Sciatic nerve (tissue), 2 donors: ENCODE data around the gene BLVRA. TPM values are rescaled to one million over a fixed set of nuclear protein-coding genes. Genes with fewer than 3 reads are reported as not detected.
"Not testable (repeated sequence)": the region's sequence is repeated elsewhere in the genome, so short reads cannot be mapped to it uniquely, and the experiment has no call there.

Experiments used
- ATAC-seq: fragments of 200-7000 bp; cut with Tn5 transposase; one replicate; pipeline ENCODE4 v1.9.1; 2020; ENCODE audit warnings: mild to moderate bottlenecking, moderate library complexity
- DNase-seq: peaks from one replicate; pipeline ENCODE4 v3.0.0-alpha.2; 2020; ENCODE audit warnings: low spot score
- intact Hi-C: fragments of 100-400 bp; cut with DNase I; formaldehyde crosslinking; loops from one replicate; pipeline ENCODE4 v1.14.2; 2022
- total RNA-seq: library from RNA; stranded (reverse); fragmentation: NEBNext Ultra II Directional; extraction: Animal tissue kit (Norgen Biotek cat#: 25700); gene quantifications from one replicate; pipeline ENCODE4 v1.2.1, GENCODE V29; 2021
- donor health status: DM: no; HTN: no; CAD: no.
- donor health status: DM: no; HTN: no; CAD: no.

Gene BLVRA
- total RNA-seq, 1 donor from 2014 or later: 64.4 TPM

DNA sequence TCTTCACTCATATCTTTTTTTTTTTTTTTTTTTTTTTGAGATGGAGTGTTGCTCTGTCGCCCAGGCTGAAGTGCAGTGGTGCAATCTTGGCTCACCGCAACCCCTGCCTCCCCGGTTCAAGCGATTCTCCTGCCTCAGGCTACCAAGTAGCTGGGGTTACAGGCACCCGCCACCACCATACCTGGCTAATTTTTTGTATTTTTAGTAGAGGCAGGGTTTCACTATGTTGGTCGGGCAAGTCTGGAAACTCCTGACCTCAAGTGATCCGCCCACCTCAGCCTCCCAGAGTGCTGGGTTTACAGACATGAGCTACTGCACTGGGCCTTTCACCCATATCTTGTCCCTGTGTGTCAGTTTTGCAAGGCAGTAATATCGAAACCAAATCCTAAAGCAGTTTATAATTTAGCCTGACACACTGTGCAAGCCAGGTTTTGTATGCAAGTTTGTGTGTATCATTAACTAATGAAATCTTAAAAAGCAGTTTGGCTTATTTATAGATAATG is 26.2 kb downstream of the BLVRA start:
- DNase-seq, intact Hi-C loops: not testable (repeated sequence)
- peak; percentile 35 for ATAC-seq

DNA sequence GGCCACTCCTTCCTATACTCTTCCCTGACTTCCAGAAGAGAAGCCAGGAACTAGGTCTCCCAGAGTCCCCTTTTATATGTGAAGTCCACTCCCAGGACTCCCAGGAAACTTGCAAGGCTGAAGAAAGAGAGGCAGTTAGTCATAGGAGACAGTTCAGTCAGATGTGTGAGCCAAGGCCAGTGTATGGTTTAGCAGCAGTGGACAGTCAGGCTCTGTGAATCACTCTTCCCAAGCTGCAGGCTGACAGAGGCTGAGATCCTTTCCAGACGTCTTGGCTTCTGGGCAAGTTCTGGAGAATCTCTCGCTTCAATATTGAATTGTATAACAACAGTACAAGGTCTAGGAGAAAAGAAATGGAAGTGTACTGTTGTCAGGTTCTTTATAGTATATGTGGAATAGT is 26.9 kb downstream of the BLVRA start:
- DNase-seq: no peak
- intact Hi-C loops: no loop called here
- peak; percentile 58 for ATAC-seq

DNA sequence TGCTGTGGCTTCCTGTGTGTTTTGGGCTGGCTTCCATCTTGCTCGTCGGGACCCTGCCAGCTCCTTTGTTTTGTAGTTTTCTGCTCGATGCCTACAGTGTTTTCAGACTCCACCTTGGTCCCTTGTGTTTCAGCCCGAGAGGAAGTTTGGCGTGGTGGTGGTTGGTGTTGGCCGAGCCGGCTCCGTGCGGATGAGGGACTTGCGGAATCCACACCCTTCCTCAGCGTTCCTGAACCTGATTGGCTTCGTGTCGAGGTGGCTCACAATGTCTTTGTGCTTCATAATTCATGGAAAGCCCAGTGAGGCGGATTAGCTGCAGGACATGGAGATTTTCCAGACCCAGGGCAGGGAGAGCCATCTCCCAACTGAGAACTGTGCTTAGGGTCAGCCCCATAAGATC is 29.3 kb downstream of the BLVRA start:
- intact Hi-C loops: no loop called here
- DNase-seq (no peak), ATAC-seq (no peak)

DNA sequence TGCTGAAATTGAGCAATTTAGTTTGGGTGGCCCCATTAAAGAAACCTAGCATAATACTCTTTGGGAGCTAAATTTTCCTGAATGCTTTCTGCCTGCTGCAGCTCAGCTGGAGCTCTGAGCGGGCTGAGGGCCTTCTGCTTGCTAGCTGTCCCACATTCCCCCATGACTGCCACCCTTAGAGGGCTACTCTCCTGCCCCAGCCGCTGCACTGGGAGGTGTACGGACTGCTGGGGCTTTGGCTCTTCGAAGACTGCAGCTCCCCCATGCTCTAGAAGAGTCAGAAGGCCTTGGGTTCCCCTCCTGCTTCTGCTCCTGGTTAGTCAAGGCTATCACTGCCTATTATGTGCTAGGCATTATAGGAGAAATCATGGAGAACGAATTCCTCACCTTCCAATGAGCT is 31.5 kb downstream of the BLVRA start:
- DNase-seq (no peak), ATAC-seq (no peak)
- intact Hi-C loops: no loop called here

DNA sequence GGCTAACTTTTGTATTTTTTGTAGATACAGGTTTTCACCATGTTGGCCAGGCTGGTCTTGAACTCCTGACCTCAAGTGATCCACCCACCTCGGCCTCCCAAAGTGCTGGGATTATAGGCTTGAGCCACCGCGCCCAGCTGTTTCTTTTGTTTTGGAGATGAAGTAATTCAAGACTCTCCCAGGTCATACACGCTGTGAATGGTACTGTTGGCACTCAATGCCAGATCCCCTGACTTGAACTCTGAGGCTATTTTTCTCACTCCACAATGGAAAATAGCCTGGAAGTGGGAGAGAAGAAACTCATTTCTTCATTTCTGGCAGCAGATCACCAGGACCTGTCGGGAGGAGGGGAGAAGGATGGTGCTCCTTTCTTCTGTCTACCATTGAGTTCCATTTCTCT is 32.4 kb downstream of the BLVRA start:
- no peak for ATAC-seq
- no peak for DNase-seq
- intact Hi-C loops: no loop called here

DNA sequence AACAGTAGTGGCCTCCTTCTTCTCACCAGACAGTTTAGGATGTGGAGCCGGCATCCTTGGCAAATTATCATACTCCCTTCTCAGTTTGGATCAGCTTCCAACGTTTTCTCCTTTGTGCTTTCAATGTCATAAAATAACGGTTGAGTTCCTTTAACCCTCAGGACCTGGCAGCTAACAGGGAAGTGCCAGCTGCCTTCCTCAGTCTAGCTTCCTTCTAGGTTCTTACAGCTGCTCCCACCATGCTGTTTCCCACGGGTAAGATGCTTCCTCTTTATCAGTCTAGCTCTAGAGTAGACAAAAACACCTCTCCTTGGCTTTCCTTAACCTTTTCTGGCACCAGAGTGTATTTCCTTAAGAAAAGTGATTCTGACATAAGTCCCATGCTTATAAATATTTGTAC is 33.2 kb downstream of the BLVRA start:
- intact Hi-C loops: no loop called here
- DNase-seq (no peak), ATAC-seq (no peak)

DNA sequence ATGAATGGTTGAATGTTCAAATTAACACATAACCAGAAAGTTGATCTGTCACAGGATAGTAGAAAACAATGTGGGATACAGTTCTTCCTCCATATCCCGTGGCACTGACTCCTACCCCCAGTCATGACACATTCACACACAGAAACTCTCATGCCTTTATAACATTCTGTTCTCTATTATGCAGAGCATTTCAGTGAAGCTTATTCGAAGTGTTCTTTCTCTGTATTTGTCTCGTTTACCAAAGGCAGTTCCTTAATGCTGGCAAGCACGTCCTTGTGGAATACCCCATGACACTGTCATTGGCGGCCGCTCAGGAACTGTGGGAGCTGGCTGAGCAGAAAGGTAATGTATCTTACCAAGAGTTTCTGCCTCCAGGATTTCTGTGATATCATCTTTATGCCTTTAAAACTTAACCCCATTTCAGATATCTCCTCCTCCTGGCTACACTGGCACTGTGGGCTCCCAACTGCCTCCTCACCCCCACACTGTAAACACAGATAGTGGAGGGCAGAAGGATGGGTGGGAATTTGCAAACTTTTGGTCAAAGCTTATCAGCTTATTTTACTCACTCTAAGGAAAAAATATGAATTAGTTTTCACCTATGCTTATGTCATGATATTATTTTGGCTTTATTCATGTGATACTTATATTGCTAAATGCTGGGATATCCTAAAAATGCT is 34.1 kb downstream of the BLVRA start:
- intact Hi-C loops: no loop called here
- ATAC-seq (no peak), DNase-seq (no peak)

DNA sequence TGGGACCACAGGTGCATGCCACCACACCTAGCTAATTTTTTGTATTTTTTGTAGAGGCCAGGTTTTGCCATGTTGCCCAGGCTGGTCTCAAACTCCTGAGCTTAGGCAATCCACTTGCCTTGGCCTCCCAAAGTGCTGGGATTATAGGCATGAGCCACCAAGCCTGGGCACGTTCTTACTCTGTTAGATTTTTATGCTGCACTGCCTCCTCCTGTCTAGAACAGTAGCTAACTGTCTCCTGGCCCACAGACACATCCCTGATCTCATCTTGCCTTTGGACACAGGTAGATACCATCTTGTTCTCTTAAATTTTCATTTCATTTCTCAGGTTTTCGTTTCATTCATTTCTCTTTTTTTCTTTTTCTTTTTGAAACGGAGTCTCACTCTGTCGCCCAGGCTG is 41.1 kb downstream of the BLVRA start:
- ATAC-seq (no peak), DNase-seq (no peak)
- intact Hi-C loops: no loop called here

DNA sequence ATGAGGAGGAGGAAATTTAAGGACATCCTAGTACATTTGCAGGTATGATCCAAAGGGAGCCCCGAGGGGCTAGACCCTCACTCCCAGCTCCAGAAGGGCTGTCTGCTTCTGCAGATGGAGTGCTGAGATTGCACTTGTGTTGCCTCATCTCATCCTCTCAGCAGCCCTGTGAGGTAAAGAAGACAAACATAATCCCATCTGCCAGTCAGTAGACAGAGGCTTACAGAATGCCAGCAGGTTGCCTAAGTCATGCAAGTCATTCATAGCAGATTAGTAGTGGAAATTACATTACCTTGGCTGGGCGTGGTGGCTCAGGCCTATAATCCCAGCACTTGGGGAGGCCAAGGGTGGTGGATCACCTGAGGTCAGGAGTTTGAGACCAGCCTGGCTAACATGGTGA is 45.4 kb downstream of the BLVRA start:
- DNase-seq: no peak

DNA sequence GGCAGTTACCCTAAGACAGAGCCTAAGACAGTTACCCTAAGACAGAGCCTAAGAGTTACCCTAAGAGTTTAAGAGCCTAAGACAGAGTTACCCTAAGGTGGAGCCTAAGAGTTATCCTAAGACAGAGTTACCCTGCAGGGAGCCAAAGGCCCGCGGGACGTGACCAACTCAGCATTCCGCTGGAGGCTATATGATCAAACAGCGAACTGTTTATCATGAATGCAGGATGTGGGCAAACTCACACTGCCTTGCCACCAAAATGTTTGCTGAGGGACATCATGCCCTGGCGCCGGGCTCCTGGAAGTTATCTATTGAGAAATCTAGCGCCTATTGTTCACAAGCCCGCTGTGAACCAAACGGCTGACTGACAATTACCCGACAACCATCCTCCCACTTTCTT is 49.9 kb downstream of the BLVRA start:
- ATAC-seq (no peak), DNase-seq (no peak)
- intact Hi-C loops: no loop called here

More for the DNA sequence above, 45.4 kb downstream of the BLVRA start:
- no peak for ATAC-seq
- intact Hi-C loops: no loop called here

DNA sequence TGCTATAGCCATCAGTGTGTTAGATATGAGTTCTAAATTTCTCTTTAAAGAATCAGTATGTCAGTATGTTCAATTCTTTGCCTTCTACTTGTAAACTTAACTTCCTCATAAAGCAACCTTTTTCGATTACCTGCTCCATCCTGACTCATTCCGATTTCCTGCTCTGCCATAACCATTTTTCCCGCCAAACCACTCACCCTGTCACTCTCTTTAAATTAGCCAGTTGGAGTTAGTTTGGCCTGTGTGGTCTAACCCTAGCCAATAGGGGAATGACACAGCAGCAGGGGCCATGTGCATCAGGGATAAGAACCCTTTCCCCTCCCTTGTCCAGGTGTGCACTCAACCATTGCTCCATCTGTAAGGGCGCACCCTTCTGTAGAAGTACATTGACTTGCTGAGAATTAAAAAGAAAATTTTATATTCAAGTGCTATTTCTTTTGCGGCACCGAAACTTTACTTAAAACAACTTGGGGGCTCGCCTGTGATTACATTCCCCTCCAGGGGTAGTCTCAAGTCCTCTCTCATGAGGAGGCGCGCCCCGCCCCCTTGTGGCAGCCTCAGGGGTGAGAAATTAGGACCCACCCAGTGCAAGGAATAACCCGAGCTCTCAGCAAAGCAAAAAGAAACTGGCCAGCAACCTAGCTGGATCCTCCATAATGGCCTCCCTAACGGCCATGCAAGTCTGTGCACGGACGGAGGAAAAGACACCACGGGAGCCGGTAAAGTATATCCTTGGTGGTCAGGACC is 51.9 kb downstream of the BLVRA start:
- not testable (repeated sequence) for ATAC-seq, DNase-seq

DNA sequence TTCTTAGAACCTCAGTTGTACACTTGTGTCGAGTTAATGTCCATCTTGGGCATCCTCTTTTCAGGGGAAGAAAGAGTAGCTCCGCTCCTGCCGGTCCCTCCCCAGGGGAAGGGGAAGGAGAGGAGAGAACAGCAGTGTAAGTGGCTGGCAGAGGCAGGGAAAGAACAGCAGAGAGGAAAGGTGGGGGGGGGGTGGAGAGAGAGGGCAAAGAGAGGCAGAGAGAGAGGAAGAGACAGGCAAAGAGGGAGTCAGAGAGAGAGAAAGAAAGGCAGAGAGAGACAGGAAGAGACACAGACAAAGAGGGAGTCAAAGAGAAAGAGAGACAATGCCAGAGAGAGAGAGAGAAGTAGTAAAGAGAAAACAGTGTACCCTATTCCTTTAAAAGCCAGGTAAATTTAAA is 56.9 kb downstream of the BLVRA start:
- no peak for DNase-seq

More for the DNA sequence above, 51.9 kb downstream of the BLVRA start:
- intact Hi-C loops: not testable (repeated sequence)

DNA sequence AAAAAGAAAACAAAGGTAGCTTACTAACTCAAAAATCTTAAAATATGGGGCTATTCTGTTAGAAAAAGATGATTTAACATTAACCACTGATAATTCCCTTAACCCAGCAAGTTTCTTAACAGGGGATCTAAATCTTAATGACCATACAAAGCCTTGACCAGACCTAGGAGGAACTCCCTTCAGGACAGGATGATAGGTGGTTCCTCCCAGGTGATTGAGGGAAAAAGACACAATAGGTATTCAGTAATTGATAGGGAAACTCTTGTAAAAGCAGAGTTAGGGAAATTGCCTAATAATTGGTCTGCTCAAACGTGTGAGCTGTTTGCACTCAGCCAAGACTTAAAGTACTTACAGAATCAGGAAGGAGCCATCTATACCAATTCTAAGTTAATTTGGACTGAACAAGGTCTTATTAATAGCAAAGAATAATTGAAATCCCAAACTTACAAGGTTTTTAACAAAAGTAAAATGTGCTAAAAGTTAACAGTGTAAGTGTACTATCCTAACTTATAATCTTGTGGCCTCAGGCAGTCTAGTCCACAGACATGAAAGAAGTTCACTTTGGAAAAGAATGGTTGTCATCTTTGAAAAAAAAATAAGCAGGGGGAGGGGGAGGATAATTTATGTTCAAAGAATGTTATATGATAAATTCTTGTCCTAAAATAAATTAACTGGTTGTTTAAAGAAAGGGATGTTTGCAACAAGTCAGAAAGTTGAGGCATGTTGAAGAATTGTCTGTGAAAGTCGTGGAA is 57.7 kb downstream of the BLVRA start:
- intact Hi-C loops, ATAC-seq, DNase-seq: not testable (repeated sequence)

More for the DNA sequence above, 56.9 kb downstream of the BLVRA start:
- intact Hi-C loops: no loop called here
- no peak for ATAC-seq

DNA sequence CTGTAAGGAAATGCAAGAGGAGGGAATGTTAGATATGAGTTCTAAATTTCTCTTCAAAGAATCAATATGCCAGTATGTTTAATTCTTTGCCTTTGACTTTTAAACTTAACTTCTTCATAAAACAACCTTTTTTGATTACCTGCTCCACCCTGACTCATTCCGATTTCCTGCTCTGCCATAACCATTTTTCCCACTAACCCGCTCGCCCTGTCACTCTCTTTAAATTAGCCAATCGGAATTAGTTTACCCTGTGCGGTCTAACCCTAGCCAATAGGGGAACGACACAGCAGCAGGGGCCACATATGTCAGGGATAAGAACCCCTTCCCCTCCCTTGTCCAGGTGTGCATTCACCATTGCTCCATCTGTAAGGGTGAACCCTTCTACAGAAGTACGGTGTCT is 64.9 kb downstream of the BLVRA start:
- intact Hi-C loops, DNase-seq, ATAC-seq: not testable (repeated sequence)

DNA sequence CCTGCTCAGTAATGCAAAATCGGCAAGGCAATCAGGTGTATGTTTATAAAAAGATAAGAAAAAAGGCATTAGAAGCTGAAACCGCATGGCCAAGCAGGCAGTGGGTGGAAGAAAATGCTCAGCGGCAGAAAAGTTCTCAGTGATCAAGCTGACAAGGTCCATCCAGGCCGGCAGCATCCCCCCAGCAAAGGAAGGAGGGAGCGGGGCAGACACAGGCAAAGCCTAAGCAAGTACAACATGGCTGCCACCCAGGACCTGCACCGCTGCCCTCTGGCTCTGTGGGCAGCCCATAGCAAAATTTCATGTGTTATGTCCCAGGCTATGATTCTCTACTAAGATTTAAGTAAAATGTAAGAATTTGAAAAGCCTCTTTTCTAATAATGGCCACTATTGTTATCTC is 65.5 kb downstream of the BLVRA start:
- no peak for DNase-seq
- ATAC-seq: no peak
- intact Hi-C loops: no loop called here

DNA sequence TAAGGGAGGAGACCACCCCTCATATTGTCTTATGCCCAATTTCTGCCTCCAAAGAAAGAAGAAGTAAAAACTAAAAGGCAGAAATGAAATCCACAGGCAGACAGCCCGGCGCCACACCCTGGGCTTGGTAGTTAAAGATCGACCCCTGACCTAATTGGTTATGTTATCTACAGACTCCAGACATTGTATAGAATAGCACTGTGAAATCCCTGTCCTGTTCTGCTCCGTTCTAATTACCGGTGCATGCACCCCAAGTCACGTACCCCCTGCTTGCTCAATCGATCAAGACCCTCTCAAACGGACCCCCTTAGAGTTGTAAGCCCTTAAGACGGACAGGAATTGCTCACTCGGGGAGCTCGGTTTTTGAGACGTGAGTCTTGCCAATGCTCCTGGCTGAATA is 66.0 kb downstream of the BLVRA start:
- DNase-seq, ATAC-seq, intact Hi-C loops: not testable (repeated sequence)

DNA sequence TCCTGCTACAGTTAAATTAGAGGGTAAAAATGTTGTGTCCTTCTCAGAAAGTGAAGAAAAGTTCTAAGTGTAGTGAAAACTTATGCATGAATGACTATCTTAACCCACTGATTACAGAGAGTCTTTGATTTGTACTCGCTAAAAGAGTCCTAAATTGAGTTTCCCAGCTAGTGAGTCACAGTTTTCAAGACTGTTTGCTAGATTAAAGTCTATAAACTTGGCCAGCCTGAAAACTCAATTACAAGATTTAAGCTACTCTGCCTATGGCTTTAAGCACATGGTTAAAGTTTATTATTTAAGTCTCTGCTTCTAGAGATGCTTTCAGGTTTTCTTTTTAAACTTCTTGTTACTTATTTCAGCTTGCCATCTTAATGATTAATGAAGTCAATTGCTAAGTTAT is 66.5 kb downstream of the BLVRA start:
- intact Hi-C loops: no loop called here
- ATAC-seq: no peak
- DNase-seq: no peak

DNA sequence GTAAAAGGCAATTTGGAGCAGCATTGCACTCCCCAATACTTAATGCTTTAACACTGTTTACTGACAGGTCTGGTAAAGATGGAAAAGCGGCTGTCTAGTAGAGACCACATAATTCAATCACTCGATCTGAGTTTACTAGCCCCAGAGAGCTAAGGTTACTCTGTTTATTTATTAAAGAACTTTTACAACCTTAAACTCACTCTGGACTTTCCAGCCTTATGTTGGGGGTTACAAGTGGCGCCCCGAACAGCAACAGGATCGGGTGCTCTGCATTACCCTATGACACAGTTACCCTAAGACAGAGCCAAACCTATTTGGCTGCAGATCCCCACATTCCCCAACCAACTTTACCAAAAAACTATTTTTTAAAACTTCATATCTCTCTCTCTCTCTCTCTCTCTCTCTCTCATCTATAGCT is 66.9 kb downstream of the BLVRA start:
- ATAC-seq (no peak), DNase-seq (no peak)
- intact Hi-C loops: no loop called here

DNA sequence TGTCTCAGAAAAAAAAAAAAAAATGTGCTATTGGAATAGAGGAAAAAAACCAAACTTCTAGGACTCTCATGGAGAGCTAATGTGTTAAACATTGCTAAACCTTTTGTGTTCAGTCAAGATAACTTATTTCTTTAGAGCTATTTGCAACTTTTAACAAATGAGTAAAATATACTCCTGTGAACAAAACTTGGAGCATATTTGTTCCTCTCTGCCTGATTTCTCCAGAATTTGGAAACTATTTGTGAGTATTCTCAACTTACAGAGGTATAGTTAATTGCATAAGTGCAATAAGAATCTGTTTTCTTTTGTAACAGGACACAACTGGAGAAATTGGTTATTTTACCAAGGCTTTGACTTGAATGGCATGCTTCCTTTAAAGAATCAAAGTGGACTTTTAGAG is 72.4 kb downstream of the BLVRA start:
- intact Hi-C loops: loop anchor here (10.0 kb wide), 1 partner anchor 106 kb away; the partner anchor contains the start of gene COA1
- ATAC-seq, DNase-seq: not testable (repeated sequence)
